C4-2B (cell line): Measurements from ENCODE around the gene BLVRA.

Experiments
- ZFX ChIP-seq: fragments of 450-650 bp; IDR thresholded peaks from 2 replicates; pipeline ENCODE4 v1.6.1; 2017
- TF ChIP-seq, protein P1 (sequence below): fragments of 450-650 bp; conservative IDR thresholded peaks from 2 replicates; pipeline ENCODE4 v1.5.1; 2017; ENCODE audit warnings: mild to moderate bottlenecking

- TF ChIP-seq, protein P1, sequence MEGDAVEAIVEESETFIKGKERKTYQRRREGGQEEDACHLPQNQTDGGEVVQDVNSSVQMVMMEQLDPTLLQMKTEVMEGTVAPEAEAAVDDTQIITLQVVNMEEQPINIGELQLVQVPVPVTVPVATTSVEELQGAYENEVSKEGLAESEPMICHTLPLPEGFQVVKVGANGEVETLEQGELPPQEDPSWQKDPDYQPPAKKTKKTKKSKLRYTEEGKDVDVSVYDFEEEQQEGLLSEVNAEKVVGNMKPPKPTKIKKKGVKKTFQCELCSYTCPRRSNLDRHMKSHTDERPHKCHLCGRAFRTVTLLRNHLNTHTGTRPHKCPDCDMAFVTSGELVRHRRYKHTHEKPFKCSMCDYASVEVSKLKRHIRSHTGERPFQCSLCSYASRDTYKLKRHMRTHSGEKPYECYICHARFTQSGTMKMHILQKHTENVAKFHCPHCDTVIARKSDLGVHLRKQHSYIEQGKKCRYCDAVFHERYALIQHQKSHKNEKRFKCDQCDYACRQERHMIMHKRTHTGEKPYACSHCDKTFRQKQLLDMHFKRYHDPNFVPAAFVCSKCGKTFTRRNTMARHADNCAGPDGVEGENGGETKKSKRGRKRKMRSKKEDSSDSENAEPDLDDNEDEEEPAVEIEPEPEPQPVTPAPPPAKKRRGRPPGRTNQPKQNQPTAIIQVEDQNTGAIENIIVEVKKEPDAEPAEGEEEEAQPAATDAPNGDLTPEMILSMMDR: no peak
- no peak for TF ChIP-seq ZFX
Observed at GRCh38 chr7:43727003-43727402, 31.5 kb upstream of the BLVRA start.
